Coronary artery (tissue), 2 donors: ENCODE data around the gene UBASH3B.
"Not testable (repeated sequence)": the region's sequence is repeated elsewhere in the genome, so short reads cannot be mapped to it uniquely, and the experiment has no call there.

Experiments used
- DNase-seq: peaks from one replicate; pipeline ENCODE4 v3.0.0-alpha.2; 2017; ENCODE audit warnings: low spot score
- H3K27ac ChIP-seq, 2 donors: fragments of 200-600 bp; sonication (generic); one replicate each; pipeline ENCODE4 v1.5.1; 2016 to 2019
- H3K4me3 ChIP-seq: fragments of 200-600 bp; sonication (generic); 2 replicates; pipeline ENCODE4 v1.5.1; 2016; ENCODE audit warnings: mild to moderate bottlenecking, moderate library complexity
- TF ChIP-seq, protein P1 (sequence below): fragments of 200-600 bp; sonication (generic); IDR thresholded peaks from one replicate; pipeline ENCODE4 v1.5.1; 2019; ENCODE audit warnings: antibody characterized with exemption

The UBASH3B gene

GRCh38 chr11:122729139-122729538 lies 73.6 kb downstream of the UBASH3B start:
- H3K4me3 ChIP-seq, result no peak overlapping the region
- TF ChIP-seq, protein P1, sequence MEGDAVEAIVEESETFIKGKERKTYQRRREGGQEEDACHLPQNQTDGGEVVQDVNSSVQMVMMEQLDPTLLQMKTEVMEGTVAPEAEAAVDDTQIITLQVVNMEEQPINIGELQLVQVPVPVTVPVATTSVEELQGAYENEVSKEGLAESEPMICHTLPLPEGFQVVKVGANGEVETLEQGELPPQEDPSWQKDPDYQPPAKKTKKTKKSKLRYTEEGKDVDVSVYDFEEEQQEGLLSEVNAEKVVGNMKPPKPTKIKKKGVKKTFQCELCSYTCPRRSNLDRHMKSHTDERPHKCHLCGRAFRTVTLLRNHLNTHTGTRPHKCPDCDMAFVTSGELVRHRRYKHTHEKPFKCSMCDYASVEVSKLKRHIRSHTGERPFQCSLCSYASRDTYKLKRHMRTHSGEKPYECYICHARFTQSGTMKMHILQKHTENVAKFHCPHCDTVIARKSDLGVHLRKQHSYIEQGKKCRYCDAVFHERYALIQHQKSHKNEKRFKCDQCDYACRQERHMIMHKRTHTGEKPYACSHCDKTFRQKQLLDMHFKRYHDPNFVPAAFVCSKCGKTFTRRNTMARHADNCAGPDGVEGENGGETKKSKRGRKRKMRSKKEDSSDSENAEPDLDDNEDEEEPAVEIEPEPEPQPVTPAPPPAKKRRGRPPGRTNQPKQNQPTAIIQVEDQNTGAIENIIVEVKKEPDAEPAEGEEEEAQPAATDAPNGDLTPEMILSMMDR, result no peak
- H3K27ac ChIP-seq, result no peak overlapping the region
- no peak for DNase-seq

DNA sequence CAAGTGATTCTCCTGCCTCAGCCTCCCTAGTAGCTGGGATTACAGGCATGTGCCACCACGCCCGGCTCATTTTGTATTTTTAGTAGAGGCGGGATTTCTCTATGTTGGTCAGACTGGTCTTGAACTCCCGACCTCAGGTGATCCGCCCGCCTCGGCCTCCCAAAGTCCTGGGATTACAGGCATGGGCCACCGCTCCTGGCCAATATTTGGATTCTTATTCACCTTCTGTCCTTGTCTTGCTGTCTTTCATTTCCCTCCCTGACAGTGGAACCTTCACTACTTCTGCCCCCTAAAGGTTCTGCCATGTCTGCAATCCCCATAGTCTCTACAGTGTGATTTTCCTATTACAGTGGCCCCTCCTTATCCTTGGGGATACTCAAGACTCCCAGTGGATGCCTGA lies 75.2 kb downstream of the UBASH3B start:
- not testable (repeated sequence) for DNase-seq

DNA sequence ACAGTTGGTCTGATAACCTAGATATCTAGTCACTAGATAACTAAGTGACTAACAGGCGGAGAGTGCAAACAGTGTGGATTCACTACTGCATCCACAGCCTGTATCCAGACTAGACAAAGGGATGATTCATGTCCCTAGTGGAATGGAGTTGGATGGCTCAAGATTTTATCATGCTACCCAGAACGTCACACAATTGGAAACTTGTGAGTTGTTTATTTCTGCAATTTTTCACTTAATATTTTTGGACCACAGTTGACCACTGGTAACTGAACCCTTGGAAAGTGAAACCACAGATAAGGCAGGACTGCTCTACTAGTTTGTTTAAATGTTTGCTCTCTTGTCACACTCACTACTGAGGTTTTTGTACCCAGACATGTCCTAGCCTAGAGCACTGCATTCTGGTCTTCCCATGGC lies 76.0 kb downstream of the UBASH3B start:
- Histone ChIP-seq H3K4me3 (no peak overlapping the region), H3K27ac (no peak overlapping the region)
- DNase-seq, result no peak
- TF ChIP-seq, protein P1, result no peak

More for the DNA sequence above, 75.2 kb downstream of the UBASH3B start:
- not testable (repeated sequence) for H3K4me3 ChIP-seq, H3K27ac ChIP-seq

DNA sequence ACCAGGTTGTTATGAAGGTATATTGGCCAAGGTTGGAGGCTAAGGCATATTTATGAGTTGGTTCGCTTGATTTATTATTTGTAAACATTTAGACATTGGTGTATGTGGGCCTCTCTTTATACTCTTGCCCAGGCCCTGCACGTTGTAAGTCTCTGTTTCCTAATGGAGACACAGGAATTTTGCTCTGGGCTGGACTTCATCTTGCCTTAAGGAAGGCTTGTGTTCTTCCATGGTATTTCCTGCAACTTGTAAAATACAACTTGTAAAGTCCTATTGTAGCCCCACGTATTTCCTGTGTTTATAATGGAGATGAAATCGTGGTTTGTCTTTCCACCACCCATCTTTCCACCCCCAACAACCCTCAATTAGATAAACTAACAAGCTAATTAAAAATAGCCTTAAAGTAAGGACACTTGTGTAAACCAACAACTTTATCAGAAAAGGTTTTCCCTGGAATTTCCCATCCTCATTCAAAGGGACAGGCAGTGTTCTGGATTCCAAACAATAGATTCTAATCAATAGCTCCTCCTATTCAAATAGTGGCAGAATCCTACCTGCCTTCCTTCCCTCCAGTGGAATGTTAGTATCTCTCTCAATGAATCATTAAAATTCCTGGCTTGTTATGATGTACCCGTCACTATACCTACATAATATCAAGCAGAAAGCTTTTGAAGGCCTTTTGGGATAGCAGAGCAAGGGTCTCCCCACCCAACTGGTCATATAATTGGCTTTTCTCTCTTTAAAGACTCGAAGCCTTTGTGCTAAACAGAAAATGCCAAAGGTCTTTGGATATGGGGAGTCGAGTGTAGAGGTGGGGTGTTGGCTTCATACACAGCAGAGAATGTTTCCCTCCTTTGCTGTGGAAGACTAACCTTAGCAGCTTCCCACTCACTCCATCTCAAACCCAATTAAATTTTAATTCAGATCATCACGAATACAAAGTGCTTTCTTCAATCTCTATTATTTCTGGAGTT lies 77.1 kb downstream of the UBASH3B start:
- no peak for DNase-seq
- TF ChIP-seq, protein P1, result no peak
- no peak overlapping the region for H3K4me3 ChIP-seq
- H3K27ac ChIP-seq, result no peak overlapping the region

GRCh38 chr11:122733318-122733717 lies 77.8 kb downstream of the UBASH3B start:
- Histone ChIP-seq H3K27ac (no peak overlapping the region), H3K4me3 (no peak overlapping the region)
- TF ChIP-seq, protein P1, result no peak
- no peak for DNase-seq

DNA sequence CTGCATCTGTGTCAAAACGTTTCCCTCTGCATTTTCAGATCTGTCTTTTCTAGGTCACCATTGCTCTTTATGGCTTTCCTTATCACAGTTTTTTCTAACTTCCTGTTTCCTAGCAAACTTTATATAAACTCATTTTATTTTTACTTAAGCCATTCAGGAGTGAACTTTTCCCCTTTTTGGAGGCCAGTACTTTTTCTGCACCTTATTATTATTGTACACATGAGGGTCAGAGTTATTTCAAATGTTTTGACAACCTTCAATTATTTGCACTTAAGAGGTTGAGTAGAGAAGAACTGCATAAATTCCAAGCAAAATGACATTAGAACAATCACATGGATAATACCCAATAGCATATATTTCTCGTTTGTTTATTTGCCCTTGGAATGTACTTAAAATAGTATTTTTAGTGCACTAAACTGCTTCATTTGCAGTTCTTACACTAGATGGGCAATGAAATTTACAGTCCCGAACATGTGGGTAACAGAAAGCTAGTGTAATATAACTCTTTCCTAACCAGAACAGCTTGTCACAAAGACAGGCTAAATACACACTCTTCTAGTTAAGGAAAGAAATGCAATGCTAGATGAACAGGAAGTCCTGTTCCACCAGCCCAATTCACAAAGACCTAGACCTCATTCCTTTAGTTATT lies 79.5 kb downstream of the UBASH3B start:
- no peak for DNase-seq
- TF ChIP-seq, protein P1, result no peak
- H3K27ac ChIP-seq, result no peak overlapping the region
- no peak overlapping the region for H3K4me3 ChIP-seq

- Histone ChIP-seq H3K27ac (no peak overlapping the region), H3K4me3 (no peak overlapping the region)
- TF ChIP-seq, protein P1, result no peak
- no peak for DNase-seq
These were observed 82.6 kb downstream of the UBASH3B start for GRCh38 chr11:122737951-122738693.
